ENCODE data around the gene TRMT10B.

DNA sequence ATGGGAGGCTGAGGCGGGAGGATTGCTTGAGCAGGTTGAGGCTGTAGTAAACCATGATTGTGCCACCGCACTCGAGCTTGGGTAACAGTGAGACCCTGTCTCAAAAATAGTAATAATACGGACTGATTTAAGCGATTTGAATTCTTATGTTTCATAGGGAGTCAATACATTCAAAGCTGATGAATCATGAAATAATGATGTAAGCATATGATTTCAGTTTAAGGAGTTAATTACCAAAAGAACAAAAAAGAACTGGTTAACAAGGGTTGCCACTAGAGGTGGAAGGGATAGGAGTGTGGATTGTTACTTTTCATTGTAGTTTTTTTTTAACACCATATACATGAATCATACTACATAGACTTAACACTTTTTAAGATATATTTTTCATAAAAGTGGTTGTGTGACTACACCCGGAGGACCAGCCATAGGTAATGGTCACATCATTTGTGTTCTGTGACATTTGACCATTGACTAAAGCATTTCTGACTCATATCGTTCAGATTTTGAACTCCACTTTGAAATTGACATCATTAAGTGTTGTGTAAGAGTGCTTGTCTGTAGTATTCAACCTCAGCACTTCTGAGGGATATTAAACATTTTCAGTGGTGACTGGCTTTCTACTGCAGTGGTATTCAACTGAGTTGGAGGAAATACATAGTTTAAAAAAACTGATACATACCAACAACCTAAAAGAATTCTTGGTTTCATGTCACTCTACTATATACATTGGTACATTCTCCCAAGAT, 7.0 kb downstream of the TRMT10B start:
- TF ChIP-seq, protein P1, sequence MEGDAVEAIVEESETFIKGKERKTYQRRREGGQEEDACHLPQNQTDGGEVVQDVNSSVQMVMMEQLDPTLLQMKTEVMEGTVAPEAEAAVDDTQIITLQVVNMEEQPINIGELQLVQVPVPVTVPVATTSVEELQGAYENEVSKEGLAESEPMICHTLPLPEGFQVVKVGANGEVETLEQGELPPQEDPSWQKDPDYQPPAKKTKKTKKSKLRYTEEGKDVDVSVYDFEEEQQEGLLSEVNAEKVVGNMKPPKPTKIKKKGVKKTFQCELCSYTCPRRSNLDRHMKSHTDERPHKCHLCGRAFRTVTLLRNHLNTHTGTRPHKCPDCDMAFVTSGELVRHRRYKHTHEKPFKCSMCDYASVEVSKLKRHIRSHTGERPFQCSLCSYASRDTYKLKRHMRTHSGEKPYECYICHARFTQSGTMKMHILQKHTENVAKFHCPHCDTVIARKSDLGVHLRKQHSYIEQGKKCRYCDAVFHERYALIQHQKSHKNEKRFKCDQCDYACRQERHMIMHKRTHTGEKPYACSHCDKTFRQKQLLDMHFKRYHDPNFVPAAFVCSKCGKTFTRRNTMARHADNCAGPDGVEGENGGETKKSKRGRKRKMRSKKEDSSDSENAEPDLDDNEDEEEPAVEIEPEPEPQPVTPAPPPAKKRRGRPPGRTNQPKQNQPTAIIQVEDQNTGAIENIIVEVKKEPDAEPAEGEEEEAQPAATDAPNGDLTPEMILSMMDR (conservative IDR thresholded peaks at IDR 0.05): no peak
- TF ChIP-seq EZH2 (IDR thresholded peaks at IDR 0.05; ENCODE audit: low read depth): no peak
